Adipose tissue (tissue), 3 donors: ENCODE data around the gene MED9. TPM values are rescaled to one million over a fixed set of nuclear protein-coding genes. Genes with fewer than 3 reads are reported as not detected.

Experiments
- H3K27ac ChIP-seq: one replicate; pipeline ENCODE4 v1.5.1; 2013; ENCODE audit warnings: low read depth, low read length
- WGBS, 3 donors: extraction: QIAGEN DNeasy Blood & Tissue Kit; methylation state at CpG; one replicate each; pipeline ENCODE4 v1.1.7; 2013; 5-methylcytosine and 5-hydroxymethylcytosine counted together
- polyA plus RNA-seq, 3 donors: library from polyadenylated mRNA; stranded (reverse); fragments of 200-250 nt; gene quantifications; one replicate each; pipeline ENCODE4 v1.2.3, GENCODE V29; 2013
- donor health status: healthy with polysubstance abuse.
- donor health status: Bipolar disorder and iron deficiency.
- donor health status: healthy.

The MED9 gene
- polyA plus RNA-seq, 3 donors: 7.4 to 13.8 (median 9.4) TPM

DNA sequence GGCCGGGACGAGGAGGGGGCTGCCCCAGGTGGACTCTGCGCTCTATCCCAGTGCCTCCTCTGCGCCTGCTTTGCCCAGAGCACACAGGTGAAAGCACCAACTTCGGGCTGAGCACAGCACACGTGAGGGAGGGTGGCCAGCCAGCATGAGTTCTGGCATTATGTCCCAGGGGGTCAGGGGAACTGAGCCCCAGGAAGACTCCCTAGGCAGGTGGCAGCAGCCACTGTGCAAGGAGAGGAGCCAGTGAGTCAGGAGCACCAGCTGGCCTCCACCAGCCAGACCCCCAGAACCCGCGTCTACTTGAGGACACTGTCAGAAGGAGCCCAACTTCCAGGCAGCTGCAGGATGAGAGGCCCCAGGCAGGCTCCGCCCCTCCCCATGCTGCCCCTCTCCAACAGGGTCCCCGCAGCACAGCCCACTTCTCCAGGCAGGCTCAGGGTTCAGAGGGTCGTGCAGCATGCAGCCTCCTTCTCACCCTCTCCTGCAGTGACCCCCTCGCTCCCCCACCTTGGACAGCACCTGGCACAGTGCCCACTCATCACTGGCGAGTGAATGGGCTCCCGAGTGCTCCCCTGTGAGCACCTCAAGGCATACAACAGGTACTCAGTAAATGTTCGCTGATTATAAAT lies 63.6 kb downstream of the MED9 start:
- WGBS, 3 donors: 80 to 82% (median 82%) methylated on average over 15 of the region's 15 CpGs
- H3K27ac ChIP-seq: no peak overlapping the region

- H3K27ac ChIP-seq: no peak overlapping the region
- WGBS, 3 donors: 83 to 89% (median 84%) methylated on average over 22 to 23 of the region's 23 CpGs
These were observed 64.3 kb downstream of the MED9 start for GRCh38 chr17:17540935-17541639.

DNA sequence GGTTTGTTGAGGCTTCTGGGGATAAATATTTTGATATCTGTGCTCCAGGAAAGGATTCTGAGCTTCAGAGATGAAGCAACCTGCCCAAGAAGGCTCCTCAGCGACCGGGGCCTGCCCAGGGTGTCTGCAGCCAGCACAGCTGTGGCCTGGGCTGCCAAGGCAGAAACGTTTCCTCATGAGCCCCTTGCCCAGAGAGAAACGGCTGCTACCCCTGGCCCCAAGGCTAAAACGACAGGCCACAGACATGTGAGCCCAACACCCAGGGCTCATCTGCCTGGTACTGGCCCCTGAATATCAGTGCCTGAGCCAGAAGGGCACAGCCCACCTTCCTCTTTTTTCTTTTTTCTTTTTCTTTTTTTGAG lies 64.8 kb downstream of the MED9 start:
- H3K27ac ChIP-seq: no peak overlapping the region
- WGBS, 3 donors: 72 to 76% (median 74%) methylated on average over 5 of the region's 5 CpGs

Other genes with a start within 250 kb of the MED9 start
- 10 to 100 TPM; 13.0 to 20.4 (median 19.7) TPM for gene FLCN, start 239.8 kb upstream of the MED9 start, polyA plus RNA-seq
- 10 to 100 TPM; 40.6 to 57.6 (median 44.3) TPM for gene COPS3, start 195.8 kb upstream of the MED9 start, polyA plus RNA-seq
- 1 to 10 TPM; 2.4 to 2.7 (median 2.6) TPM for gene NT5M, start 173.6 kb upstream of the MED9 start, polyA plus RNA-seq
- gene RASD1, start 19.4 kb downstream of the MED9 start, polyA plus RNA-seq: 100 to 1,000 TPM in 2 of 3 donors, 10 to 100 TPM in 1; 36.7 to 608 (median 240) TPM
- gene PEMT, start 114.7 kb downstream of the MED9 start, polyA plus RNA-seq: 100 to 1,000 TPM in 1 of 3 donors, 10 to 100 TPM in 2; 40.9 to 263 (median 44.0) TPM
- 1 to 10 TPM; 4.5 to 9.3 (median 6.4) TPM for gene RAI1, start 204.5 kb downstream of the MED9 start, polyA plus RNA-seq